SW480 (cell line): ENCODE measurements around the gene CEP57L1.

Source experiments
- DNase-seq: peaks from one replicate; pipeline ENCODE4 v3.0.0-alpha.2; 2016; ENCODE audit warnings: low spot score

Gene CEP57L1

DNA sequence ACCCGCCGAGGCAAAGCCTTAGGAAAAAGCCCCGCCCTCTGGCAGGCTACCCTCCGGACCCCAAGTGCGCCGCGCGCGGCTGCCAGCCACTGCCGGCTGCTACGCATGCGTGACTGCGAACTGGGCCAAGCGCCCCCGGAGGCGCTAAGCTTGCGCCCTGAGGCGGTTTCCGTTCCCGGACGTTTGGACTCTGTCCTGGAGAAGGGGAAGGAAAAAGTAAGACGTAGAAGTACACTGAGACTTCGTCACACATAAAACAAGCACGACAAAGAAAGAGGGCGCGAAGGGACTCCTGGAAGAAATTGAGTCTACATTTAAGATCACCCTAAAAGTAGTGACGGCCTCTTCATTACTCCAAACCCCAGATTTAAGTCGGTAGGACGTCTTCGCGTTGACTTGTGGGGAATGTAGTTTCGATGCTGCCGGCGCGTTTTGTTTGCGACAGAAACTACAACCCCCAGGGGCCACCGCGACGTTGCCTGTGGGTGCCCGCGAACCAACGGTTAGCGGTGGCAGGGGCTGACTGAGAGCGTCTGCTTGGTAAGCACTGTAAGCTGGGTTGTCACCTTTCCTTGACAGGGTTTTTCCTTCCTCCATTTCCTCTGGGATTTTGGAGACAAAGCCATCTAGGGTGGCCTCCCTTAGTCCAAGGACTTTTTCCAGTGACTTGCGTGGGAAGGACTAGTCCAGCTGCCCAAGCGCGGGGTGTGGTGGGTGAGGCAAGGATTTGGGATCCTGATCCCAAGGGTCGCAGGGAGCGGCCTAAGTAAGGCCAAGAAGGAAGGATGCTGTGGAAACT, at the start of gene CEP57L1:
Gene CEP57L1 (plus strand): TSS at position 472 of the 799 bp plus-strand sequence. CDS start 49,715 bp downstream, outside the sequence.
- DNase-seq: peak; percentile 94

DNA sequence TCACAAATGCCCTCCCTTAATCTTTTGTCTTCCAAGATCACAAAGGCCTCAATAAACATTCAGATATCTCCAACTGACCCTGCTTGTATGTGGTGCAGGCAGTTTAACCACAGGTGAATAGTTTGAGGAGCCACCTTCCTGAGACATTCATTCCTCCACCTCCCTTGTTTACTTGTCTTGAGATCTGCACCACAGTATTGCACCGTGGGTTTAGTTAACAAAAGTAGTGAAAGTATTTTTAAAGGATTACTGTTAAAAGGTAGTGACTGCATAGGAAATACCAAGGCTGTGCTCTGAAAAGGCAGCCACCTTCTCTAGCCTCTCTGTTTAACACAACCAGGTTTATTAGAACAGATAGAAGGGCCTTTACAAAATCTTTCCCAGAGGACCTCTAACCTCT, 47.1 kb upstream of the CEP57L1 start:
- no peak for DNase-seq

DNA sequence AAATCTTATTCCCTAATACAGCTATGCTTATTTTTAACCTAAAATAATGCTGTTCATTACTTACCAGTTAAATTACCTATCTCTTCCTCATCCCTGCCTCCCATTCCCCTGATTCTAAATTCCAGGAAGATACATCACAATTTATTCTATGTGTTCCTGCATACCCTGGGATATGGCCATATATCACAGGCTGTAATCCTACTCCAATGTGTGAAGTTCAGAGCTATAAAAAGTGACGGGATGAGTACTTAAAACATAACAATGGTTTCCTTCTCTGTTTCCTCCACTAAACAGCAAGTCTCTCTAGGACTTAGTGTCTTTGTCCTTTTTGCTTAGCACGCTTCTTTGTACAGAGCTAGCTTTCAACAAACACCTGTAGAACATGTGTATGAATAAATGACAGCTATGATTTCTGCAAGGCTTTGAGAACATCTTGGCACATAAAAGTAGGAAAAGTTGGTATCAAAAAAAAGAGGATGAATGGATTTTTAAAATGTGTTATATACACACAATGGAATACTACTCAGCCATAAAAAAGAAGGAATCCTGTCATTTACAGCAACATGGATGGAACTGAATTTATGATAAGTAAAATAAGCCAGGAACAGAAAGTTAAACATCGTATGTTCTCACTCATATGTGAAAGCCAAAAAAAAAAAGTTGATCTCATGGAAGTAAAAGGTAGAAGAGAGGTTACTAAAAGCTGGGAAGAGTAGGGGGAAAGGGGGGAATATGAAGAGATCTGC, 46.5 kb upstream of the CEP57L1 start:
- DNase-seq: no peak

DNA sequence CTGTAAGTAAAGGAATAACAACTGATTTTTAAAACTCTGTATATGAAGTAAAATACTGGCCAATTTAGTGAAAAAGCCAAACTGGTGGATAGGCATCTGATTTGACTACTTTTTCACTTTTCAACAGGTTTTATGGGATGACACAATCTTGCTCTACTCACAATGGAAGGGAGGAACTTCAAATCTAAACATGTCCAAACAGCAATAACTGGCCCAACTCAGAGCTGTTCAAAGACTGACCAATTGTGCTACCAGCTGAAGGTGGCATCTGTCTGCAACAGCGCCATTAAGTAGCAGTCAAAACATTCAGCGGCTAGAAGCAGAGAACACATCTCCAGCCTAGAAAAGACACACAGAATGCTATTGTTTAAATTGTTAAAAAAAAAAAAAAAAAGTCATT, 45.3 kb upstream of the CEP57L1 start:
- DNase-seq: no peak

DNA sequence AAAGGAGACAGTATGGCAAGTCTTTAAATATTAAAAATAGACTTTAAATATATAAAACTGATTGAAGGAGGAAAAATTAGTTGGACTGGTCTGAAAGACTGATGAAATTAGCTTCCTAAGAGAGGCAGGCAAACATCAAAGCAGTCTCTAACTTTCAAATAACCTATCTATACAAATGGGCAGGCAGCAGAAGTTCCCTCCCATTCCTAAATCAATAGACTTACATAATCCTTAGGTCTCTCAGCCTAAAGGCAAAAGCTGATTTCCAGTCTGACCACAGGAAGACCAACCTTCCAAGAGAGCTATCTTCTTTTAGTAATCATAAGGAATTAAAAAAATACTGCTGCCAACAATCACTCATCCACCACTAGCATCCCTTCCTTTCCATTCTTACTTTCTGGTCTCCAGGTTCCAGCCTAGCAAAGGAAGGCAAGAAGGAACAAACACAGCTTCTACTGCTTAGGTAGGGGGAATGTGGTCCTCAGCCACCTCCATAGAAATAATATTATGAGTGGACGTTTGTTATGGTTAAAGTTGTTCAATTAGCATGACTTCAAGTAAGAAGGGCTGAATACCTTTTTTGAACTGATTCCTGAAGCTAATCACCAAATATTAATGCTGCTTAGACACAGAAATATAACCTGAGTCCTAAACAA, 44.7 kb upstream of the CEP57L1 start:
- DNase-seq: no peak

DNA sequence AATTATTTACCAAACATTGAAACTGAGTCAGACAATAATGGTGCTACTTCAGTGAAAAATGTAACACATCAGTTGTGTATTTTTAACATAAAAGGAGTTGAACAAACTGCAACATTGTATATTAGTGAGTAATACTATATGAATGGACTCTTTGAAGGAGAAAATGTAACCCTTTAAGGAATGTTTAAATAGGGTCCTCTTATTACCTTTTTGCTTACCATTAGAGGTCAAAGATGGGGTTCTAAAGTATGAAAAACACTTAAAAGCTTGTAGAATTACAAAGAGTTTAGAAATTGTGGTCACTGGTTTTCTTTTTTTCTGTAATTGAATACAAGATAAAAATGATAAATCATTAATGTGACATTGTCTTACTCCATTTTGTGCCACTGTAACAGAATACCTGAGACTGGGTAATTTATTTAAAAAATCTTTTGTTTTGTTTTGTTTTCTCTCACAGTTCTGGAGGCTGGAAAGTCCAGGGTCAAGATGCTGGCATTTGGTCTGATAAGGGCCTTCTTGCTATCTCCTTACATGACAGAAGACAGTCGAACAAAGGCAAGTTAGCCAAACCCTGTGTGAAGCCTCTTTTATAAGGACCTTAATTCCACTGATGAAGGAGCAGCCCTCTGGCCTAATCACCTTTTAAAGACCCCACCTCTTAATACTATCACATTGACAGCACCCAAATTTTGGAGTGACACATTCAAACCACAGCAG, 43.8 kb upstream of the CEP57L1 start:
- DNase-seq: no peak

DNA sequence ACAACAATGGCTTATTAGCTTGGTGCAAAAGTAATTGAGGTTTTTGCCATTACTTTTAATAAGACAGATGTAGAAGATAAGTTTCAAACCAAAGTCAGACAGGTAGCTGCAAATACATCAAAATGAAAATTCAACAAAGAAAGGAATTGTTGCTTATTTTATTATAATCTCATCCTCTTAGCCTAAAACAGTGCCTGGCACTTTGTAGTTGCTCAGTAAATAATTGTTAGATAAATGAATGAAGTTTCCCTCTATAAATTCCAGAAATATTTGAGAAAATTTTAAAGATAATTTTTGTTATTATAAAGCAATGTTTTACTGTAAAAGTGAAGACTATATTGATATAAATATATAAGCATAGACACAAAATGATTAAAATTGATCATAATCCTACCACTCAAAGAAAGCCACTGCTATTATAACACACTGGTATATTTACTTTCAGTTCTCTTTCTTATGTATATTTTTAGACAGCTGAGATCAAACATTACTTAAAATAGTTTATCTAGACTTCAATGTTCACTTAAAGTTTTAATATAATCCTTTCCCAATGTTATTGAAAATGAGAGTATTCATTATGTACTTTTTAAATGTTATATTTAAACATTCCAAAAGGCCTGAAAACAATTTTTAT, 43.2 kb upstream of the CEP57L1 start:
- no peak for DNase-seq

DNA sequence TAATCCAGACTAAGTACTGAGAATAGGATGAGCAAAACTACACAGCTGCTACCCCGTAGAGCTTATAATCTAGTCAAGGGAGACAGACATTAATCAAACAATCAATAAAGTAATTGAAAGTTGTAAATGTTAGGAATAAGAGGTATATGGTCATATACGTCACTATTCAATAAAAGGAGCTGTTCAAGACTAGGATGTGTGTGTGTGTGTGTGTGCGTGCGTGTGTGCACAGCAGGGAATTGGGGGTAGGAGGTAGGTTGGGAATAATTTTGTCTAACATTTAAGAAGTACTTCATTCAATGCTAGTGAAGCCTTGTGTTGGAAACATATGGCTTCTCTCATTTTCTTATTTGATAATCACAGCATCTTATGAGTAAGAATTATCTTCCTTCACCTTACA, 42.5 kb upstream of the CEP57L1 start:
- DNase-seq: no peak

DNA sequence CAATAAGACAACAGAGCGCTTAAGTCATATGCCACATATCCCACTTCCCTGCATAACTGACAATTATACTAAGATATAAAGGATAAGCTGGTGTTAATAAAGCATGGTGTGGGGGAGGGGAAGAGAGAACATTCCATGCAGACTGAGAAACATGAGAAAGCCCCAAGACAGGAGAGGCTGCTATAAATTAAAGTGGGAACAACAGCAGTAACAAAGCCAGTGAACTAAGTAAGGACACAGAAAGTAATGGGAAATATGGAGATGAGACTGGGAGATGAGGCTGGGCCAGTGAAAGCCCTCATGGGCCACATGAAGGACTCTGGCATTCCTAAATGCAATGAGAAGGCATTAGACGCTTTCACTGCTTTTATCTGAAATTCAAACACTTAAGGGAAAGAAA, 42.0 kb upstream of the CEP57L1 start:
- DNase-seq: no peak

DNA sequence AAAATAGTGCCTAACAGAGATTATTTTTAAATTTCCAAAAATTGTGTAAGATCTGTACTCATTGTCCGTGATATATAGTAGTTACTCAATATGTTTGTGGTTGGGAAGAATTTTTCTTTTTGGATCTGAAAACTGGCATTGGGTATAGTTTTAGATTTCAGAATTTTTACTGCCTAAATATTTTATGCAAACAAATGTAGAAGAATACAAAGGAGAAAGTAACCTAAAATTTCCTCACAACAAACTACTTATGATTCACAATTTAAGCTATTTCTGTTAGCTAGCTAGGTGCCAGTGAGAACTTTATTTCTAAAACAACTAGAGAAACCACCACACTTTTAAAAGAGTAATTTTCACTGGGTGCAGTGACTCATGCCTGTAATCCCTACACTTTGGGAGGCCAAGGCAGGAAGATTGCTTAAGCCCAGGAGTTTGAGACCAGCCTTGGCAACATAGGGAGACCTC, 39.5 kb upstream of the CEP57L1 start:
- no peak for DNase-seq

DNA sequence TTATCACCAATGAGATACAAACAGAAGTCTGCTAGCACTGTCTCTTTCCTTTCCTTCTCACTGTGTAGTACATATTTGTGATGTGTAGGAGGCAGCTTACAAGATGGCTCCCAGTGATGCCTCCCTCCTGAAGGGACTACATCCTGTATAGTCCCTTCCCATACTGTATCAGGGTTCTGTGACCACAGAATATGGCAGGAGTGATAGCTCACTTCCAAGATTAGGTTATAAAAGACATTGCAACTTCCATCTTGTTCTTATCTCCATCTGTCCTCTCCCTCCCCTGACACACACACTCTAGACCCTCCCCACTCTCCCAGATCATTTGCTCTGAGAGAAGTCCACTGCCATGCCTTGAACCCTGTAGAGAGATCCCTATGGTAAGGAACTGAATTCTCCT, 38.6 kb upstream of the CEP57L1 start:
- no peak for DNase-seq

DNA sequence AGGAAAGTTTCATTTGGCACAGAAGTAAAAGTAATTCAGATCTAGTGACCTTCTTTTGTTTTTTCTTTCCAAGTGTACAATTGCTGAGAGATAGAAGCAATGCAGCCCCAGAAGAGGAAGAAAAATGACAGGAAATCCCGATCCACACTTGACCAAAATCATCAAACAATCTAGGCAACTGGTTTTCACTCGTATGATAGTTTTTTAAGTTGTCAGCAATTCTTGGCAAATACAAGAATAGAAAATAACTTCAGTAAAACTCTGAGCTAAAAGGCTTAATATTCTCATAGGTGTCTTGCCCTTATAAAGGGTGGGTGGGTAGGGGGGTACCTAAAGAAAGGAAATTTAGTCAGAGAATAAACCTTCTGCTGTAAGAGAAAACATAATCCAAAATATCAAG, 36.7 kb upstream of the CEP57L1 start:
- DNase-seq: no peak

DNA sequence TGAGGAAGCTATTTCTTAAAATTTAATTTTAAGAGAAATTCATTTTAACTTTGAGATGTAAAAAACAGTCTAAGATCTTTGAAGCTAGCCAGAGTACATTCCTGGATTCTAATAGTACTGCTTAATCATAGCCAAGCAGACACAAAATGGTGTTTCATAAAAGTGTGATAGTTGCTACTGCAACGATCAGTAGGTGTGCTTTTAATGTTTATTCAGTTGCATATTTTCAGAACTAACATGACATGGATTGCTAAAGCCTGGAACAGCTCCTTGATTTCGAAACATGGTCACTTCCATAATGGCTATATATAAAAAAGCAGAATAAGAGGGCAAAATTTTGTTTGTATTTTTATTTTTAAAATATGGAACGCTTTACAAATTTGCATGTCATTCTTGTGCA, 36.2 kb upstream of the CEP57L1 start:
- no peak for DNase-seq

DNA sequence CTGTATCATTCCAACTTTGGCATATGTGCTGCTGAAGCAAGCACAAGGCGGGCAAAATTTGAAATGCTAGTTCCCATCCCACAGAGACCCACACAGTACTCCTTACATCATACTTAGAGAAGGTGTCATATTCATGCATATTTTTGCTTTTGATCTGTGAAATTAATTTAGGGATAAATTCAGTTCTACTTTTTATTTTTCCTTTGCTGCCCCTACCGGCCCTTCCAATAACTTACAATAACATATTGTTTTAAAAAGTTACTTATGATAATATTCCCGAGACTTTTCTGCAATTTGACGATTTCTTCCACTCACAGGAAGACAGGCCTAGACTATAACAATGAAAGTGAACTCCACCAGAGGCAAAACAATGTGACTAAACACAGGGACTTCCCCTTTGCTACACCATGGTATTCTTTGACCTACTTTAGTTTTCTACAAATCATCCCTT, 35.7 kb upstream of the CEP57L1 start:
- no peak for DNase-seq

DNA sequence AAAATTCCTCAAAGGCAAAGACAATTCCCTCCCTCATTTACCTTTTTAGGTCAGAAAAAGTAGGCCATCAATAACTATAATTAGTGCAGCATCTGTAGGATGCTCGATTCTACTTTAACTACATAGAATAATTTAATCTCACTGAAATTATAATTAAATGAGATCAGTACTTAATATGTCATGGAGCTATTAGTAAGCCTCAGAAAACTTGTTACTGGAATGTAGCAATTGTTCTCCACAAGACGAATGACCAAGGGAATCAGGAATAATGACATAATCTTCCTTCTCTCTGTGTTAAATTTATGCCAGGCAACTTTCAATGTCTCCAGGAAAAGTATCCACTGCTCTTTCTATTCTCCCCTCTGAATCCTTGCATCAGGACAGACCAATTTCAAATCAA, 34.7 kb upstream of the CEP57L1 start:
- no peak for DNase-seq

DNA sequence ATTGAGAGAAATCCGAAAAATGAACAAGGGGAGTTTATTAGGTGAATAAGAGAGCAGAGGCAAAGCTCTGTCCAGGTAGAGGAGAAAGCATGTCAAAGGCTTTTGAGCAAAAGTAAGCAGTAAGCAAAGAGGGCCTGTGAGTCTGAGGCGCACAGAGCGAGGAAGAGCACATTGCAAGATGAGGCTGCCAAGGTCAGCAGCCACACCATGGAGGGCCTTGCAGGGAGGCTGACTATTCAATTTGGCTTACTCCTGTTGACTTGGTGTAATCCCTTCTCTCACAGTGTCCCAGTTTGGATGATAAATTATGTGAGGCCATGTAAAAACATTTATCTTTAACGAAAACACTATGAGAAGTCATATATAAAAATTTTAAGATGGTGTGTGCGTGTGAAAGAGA, 33.1 kb upstream of the CEP57L1 start:
- DNase-seq: no peak

DNA sequence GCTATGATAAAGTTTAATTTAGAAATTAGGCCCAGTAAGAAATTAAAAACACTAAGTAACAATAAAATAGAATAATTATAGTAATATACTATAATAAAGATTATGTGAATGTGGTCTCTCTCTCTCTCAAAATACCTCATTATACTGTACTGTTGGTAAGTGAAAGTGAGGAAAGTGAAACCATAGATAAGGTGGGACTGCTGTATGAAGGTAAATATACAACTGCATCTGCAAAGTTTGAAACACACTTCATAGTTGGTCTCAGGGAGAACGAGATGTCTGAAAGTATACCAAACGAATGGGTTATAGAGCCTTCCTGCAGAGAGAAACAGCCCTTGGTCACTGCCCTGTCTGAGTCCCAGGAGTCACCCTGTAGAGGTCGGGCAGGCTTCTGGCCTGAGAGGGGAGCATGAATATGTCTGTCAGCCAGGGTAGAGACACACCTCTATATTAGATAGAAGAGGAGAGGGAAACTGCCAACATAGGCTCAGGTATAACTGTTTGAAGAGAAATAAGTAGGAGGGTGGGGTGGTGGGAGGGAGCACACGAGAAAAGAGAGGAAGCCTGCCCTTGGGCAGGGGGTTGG, 32.4 kb upstream of the CEP57L1 start:
- DNase-seq: no peak

DNA sequence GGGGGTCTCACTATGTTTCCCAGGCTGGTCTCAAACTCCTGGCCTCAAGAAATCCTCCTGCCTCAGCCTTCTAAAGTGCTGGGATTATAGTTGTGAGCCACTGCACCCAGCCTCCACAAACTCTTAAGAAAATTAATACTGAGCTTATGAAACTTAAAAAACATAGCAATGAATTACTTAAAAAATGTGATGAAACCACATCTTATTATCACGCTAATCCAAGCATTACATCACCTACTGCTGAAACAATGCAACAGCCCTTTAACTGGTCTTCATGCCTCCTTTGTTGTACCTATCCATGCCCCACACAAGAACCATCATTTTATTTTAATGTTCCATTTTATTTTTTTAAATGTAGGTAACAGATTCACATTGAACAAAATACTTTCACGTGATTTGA, 25.6 kb upstream of the CEP57L1 start:
- no peak for DNase-seq

DNA sequence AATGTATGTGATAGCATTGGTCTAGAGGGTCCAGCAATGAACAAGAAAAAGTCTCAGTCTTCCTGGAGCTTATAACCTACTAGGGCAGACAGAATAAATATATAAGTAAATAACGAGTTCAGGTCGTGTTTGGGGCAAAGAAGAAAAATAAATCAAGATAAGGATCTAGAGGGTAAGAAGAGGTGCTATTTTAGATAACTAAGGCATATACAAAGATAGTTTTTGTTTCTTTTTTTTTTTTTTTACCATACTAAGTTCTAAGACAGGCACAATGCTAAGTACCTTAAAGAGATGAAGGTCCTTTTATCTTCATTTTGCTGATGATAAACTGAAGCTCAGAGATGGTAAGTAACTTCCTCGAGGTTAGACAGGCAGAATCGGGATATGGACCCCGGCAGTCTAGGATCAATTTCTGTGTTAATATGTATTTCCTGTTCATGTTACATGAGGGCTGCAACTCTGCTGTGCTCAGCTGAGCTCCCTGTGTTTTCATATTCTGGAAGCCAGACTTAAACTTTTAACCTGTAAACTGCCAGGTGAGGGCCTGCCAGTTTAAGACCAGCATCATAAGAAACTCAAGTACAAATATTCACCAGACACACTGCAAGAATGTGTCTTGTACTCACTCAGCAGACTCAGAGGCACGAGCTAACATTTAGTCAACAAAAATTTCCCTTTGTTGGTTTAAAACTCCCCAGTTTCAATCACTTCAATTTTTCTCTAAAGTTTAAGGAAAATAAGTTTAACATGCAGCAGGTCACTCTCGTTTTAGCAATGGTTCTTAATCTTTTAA, 24.0 kb upstream of the CEP57L1 start:
- DNase-seq: no peak

DNA sequence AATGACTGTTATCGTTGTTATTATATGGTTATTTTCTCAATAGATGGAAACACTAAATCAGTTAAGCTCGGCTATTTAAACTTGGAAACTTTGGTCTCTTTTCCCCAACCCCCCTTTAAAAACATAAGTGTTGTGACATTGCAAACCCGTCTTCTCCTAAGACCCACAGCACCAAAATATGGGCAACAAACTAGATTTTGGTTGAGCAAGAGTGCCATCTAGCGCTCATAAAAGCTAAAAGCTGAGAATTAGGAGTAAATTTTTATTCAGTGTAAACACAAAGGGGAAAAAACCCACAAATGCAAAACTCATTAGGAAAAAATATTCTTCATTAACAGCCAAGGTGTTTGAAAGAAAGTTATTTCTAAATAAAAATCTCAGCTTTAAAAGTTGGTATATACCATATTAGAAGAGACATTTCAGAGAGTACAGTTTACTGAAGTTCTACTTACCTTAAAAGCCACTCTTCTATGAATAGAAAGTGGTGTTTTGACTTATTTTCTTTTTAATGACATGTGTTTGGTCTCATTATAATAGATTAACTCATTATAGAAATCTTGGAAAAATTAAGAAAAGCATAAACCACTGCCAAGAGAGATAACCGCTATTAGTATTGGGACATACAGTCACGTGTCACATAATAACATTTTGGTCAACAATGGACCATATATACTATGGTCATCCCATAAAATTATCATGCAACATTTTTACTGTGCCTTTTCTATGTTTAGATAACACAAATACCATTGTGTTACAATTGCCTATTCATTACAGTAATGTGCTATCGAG, 21.8 kb upstream of the CEP57L1 start:
- DNase-seq: peak; percentile 49
